Stimulated activated CD4-positive, alpha-beta T cell treated with anti-CD3 and anti-CD28 coated beads, Interleukin-15, amount 100 ng/mL, for 24 hours (primary cell): ENCODE results near the gene HUS1.

Experiments used
- DNase-seq: peaks from one replicate; pipeline ENCODE4 v3.0.0-alpha.2; 2020

The HUS1 gene

DNA sequence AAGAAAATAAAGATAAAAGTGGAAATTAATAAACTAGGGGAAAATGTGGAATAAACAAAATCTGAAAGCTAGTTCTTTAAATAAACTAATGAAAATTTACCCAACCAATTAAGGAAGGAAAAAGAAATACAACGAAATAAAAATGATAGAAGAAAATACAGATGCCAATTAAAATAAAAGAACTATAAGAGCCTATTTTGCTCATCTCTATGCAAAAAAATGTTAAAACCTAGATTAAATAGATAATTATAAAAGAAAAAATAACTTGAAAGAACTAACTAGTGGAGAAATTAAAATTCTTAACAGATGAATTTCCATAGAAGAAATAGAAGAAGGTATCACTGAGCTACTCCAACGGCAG lies 63.8 kb downstream of the HUS1 start:
- DNase-seq = no peak

- no peak for DNase-seq
Measured at GRCh38 chr7:47914717-47915615, 64.4 kb downstream of the HUS1 start.
